ENCODE results near the gene PPP1R3A.

The PPP1R3A gene

DNA sequence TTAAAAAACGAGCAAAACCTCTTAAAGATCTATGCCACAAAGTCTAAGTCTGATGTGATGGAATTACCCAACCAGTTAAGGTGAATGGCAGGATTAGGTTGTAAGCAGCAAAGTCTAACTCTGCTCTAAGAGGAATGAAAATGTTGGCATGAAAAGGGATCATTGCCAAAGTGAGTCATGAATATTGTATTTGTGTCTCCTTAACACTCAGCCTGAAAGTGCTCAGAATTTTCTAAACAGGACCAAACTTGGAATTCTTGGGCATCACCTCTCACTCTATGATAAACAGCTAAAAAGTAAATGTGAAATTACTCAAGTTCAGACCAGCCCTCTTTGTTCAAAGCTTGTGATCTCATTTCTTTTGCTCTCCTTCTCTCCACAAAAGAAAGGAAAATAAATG, 27.0 kb downstream of the PPP1R3A start:
- no peaks in the 10 kb centered on the region for H3K36me3 ChIP-seq (ENCODE audit: control insufficient read depth in 2 of 2, insufficient read depth in 1 of 2, low read length in 2 of 2)
- TF ChIP-seq, protein P1, sequence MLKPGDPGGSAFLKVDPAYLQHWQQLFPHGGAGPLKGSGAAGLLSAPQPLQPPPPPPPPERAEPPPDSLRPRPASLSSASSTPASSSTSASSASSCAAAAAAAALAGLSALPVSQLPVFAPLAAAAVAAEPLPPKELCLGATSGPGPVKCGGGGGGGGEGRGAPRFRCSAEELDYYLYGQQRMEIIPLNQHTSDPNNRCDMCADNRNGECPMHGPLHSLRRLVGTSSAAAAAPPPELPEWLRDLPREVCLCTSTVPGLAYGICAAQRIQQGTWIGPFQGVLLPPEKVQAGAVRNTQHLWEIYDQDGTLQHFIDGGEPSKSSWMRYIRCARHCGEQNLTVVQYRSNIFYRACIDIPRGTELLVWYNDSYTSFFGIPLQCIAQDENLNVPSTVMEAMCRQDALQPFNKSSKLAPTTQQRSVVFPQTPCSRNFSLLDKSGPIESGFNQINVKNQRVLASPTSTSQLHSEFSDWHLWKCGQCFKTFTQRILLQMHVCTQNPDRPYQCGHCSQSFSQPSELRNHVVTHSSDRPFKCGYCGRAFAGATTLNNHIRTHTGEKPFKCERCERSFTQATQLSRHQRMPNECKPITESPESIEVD (tag by site-specific recombination; IDR thresholded peaks at IDR 0.05) = no peak
- TF ChIP-seq ZNF585B (tag by site-specific recombination; IDR thresholded peaks at IDR 0.05) (no peak), PRDM1 (tag by site-specific recombination; IDR thresholded peaks at IDR 0.05) (no peak), ZNF138 (tag by site-specific recombination; IDR thresholded peaks at IDR 0.05; ENCODE audit: borderline replicate concordance) (no peak), IKZF3 (tag by site-specific recombination; IDR thresholded peaks at IDR 0.05) (no peak), ZNF621 (tag by site-specific recombination; IDR thresholded peaks at IDR 0.05) (no peak)
- TF ChIP-seq, protein P2, sequence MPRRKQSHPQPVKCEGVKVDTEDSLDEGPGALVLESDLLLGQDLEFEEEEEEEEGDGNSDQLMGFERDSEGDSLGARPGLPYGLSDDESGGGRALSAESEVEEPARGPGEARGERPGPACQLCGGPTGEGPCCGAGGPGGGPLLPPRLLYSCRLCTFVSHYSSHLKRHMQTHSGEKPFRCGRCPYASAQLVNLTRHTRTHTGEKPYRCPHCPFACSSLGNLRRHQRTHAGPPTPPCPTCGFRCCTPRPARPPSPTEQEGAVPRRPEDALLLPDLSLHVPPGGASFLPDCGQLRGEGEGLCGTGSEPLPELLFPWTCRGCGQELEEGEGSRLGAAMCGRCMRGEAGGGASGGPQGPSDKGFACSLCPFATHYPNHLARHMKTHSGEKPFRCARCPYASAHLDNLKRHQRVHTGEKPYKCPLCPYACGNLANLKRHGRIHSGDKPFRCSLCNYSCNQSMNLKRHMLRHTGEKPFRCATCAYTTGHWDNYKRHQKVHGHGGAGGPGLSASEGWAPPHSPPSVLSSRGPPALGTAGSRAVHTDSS (tag by site-specific recombination; IDR thresholded peaks at IDR 0.05) = no peak
- TF ChIP-seq, protein P3, sequence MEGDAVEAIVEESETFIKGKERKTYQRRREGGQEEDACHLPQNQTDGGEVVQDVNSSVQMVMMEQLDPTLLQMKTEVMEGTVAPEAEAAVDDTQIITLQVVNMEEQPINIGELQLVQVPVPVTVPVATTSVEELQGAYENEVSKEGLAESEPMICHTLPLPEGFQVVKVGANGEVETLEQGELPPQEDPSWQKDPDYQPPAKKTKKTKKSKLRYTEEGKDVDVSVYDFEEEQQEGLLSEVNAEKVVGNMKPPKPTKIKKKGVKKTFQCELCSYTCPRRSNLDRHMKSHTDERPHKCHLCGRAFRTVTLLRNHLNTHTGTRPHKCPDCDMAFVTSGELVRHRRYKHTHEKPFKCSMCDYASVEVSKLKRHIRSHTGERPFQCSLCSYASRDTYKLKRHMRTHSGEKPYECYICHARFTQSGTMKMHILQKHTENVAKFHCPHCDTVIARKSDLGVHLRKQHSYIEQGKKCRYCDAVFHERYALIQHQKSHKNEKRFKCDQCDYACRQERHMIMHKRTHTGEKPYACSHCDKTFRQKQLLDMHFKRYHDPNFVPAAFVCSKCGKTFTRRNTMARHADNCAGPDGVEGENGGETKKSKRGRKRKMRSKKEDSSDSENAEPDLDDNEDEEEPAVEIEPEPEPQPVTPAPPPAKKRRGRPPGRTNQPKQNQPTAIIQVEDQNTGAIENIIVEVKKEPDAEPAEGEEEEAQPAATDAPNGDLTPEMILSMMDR (tag by site-specific recombination; IDR thresholded peaks at IDR 0.05) = no peak

DNA sequence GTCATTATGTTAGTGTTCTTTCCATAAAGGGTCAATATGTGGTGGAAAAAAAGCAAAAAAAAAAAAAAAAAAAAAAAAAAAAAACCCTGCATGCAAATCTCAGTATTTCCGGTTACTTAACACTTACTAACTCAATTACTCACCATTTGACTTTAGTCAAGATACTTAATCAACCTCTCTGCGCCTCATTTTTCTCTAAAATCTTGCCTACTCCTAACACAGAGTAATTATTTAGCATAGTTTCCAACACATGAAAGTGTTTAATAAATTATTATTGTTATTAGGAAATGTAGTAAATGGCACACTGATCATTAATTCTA, 27.8 kb downstream of the PPP1R3A start:
- TF ChIP-seq ZNF16 (tag by site-specific recombination; IDR thresholded peaks at IDR 0.05; ENCODE audit: low read depth) (no peak), ZNF777 (tag by site-specific recombination; IDR thresholded peaks at IDR 0.05; ENCODE audit: borderline replicate concordance) (no peak), TCF7L2 (IDR thresholded peaks at IDR 0.05; ENCODE audit: borderline replicate concordance, low read depth, low read length) (no peak), ZNF610 (tag by site-specific recombination; IDR thresholded peaks at IDR 0.05; ENCODE audit: borderline replicate concordance) (no peak), ZNF624 (tag by site-specific recombination; IDR thresholded peaks at IDR 0.05) (no peak), MZF1 (tag by site-specific recombination; IDR thresholded peaks at IDR 0.05; ENCODE audit: borderline replicate concordance) (no peak), ZNF423 (tag by site-specific recombination; IDR thresholded peaks at IDR 0.05) (no peak), ZNF24 (tag by site-specific recombination; IDR thresholded peaks at IDR 0.05) (no peak), ZNF274 (IDR thresholded peaks at IDR 0.05; ENCODE audit: low read length) (no peak), ZNF274 (tag by site-specific recombination; IDR thresholded peaks at IDR 0.05; ENCODE audit: borderline replicate concordance) (no peak), ZBTB17 (tag by site-specific recombination; IDR thresholded peaks at IDR 0.05) (no peak), ZNF112 (tag by site-specific recombination; IDR thresholded peaks at IDR 0.05) (no peak), ZNF214 (tag by site-specific recombination; IDR thresholded peaks at IDR 0.05; ENCODE audit: borderline replicate concordance) (no peak), ZNF426 (tag by site-specific recombination; IDR thresholded peaks at IDR 0.05) (no peak)
- TF ChIP-seq, protein P4, sequence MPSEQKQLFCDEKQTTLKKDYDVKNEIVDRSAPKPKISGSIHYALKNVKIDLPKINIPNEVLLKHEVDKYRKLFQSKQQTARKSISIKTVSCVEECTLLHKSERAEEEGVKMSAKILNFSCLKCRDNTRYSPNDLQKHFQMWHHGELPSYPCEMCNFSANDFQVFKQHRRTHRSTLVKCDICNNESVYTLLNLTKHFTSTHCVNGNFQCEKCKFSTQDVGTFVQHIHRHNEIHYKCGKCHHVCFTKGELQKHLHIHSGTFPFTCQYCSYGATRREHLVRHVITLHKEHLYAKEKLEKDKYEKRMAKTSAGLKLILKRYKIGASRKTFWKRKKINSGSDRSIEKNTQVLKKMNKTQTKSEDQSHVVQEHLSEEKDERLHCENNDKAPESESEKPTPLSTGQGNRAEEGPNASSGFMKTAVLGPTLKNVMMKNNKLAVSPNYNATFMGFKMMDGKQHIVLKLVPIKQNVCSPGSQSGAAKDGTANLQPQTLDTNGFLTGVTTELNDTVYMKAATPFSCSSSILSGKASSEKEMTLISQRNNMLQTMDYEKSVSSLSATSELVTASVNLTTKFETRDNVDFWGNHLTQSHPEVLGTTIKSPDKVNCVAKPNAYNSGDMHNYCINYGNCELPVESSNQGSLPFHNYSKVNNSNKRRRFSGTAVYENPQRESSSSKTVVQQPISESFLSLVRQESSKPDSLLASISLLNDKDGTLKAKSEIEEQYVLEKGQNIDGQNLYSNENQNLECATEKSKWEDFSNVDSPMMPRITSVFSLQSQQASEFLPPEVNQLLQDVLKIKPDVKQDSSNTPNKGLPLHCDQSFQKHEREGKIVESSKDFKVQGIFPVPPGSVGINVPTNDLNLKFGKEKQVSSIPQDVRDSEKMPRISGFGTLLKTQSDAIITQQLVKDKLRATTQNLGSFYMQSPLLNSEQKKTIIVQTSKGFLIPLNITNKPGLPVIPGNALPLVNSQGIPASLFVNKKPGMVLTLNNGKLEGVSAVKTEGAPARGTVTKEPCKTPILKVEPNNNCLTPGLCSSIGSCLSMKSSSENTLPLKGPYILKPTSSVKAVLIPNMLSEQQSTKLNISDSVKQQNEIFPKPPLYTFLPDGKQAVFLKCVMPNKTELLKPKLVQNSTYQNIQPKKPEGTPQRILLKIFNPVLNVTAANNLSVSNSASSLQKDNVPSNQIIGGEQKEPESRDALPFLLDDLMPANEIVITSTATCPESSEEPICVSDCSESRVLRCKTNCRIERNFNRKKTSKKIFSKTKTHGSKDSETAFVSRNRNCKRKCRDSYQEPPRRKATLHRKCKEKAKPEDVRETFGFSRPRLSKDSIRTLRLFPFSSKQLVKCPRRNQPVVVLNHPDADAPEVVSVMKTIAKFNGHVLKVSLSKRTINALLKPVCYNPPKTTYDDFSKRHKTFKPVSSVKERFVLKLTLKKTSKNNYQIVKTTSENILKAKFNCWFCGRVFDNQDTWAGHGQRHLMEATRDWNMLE (tag by site-specific recombination; conservative IDR thresholded peaks at IDR 0.05; ENCODE audit: low read depth) = no peak
- TF ChIP-seq, protein P5, sequence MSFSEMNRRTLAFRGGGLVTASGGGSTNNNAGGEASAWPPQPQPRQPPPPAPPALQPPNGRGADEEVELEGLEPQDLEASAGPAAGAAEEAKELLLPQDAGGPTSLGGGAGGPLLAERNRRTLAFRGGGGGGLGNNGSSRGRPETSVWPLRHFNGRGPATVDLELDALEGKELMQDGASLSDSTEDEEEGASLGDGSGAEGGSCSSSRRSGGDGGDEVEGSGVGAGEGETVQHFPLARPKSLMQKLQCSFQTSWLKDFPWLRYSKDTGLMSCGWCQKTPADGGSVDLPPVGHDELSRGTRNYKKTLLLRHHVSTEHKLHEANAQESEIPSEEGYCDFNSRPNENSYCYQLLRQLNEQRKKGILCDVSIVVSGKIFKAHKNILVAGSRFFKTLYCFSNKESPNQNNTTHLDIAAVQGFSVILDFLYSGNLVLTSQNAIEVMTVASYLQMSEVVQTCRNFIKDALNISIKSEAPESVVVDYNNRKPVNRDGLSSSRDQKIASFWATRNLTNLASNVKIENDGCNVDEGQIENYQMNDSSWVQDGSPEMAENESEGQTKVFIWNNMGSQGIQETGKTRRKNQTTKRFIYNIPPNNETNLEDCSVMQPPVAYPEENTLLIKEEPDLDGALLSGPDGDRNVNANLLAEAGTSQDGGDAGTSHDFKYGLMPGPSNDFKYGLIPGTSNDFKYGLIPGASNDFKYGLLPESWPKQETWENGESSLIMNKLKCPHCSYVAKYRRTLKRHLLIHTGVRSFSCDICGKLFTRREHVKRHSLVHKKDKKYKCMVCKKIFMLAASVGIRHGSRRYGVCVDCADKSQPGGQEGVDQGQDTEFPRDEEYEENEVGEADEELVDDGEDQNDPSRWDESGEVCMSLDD (tag by site-specific recombination; IDR thresholded peaks at IDR 0.05) = no peak
- Histone ChIP-seq H3K36me3 (ENCODE audit: control insufficient read depth in 2 of 2, insufficient read depth in 1 of 2, low read length in 2 of 2) (no peaks in the 10 kb centered on the region), H3K4me1 (ENCODE audit: control insufficient read depth, insufficient read depth, low read length) (no peaks in the 10 kb centered on the region), H3K27ac (ENCODE audit: extremely low read depth, low read depth, low read length) (no peak overlapping the region), H3K4me3 (ENCODE audit: low read depth, low read length) (no peak overlapping the region), H3K9me3 (ENCODE audit: control insufficient read depth, insufficient read depth, low read depth, low read length) (no peaks in the 10 kb centered on the region)
- ChIA-PET CTCF (no interaction called here), POLR2A (no interaction called here)

More for the DNA sequence above, 27.0 kb downstream of the PPP1R3A start:
- Histone ChIP-seq H3K27ac (ENCODE audit: extremely low read depth, low read depth, low read length) (no peak overlapping the region), H3K9me3 (ENCODE audit: control insufficient read depth, insufficient read depth, low read depth, low read length) (no peaks in the 10 kb centered on the region), H3K4me1 (ENCODE audit: control insufficient read depth, insufficient read depth, low read length) (no peaks in the 10 kb centered on the region), H3K4me3 (ENCODE audit: low read depth, low read length) (no peak overlapping the region)
- ChIA-PET POLR2A (no interaction called here), CTCF (no interaction called here)
